GM12878 (cell line): Measurements from ENCODE around the gene EIF1. TPM values are rescaled to one million over a fixed set of nuclear protein-coding genes. Genes with fewer than 3 reads are reported as not detected.

ENCODE experiments used
- ATAC-seq: fragments of 200-7000 bp; cut with Tn5 transposase; 3 replicates; pipeline ENCODE4 v1.9.1; 2020; ENCODE audit warnings: mild to moderate bottlenecking, moderate library complexity
- BruUV-seq: library from RNA; stranded (reverse); fragments of 400-500 nt; replicated peaks from 2 replicates; lab custom pipeline; 2021; lab: Mats Ljungman, UMichigan
- CTCF ChIA-PET: fragments of 300-600 bp; sonication (Branson Sonifier 250); formaldehyde crosslinking; extraction: SDS; loops from one replicate; lab custom pipeline; 2021; ENCODE audit warnings: inconsistent platforms; lab: Yijun Ruan, JAX
- POLR2A ChIA-PET: fragments of 350-600 bp; formaldehyde crosslinking; extraction: SDS; loops from one replicate; lab custom pipeline; 2021; ENCODE audit warnings: inconsistent platforms; lab: Charles Lee
- RAD21 ChIA-PET: fragments of 300-600 bp; sonication (Branson Sonifier 250); formaldehyde crosslinking; loops from one replicate; lab custom pipeline; 2023; ENCODE audit warnings: antibody characterized with exemption; ENCODE audit not compliant: unreplicated experiment; lab: Charles Lee
- SMC1A ChIA-PET: fragments of 300-600 bp; sonication (Branson Sonifier 250); formaldehyde crosslinking; loops from one replicate; lab custom pipeline; 2023; ENCODE audit not compliant: unreplicated experiment, uncharacterized antibody; lab: Charles Lee
- DNase-seq: peaks from one replicate; pipeline ENCODE4 v3.0.0-alpha.2; 2011; ENCODE audit warnings: low read depth, low spot score
- FAIRE-seq: peaks from 3 replicates; lab custom pipeline; 2011; peaks lifted over from hg19 to GRCh38; lab: Jason Lieb, UNC
- H2AFZ ChIP-seq: 2 replicates; pipeline ENCODE4 v1.6.0; 2011; ENCODE audit warnings: low read depth, low read length, control low read depth; ENCODE audit not compliant: control insufficient read depth
- H3K27ac ChIP-seq: 2 replicates; pipeline ENCODE4 v1.5.1; 2011; ENCODE audit warnings: control low read depth; ENCODE audit not compliant: control insufficient read depth, insufficient read depth
- H3K27me3 ChIP-seq, 2 experiments: replicated peaks in 1 of 2; 2 replicates each; pipeline versions ENCODE4 v1.6.0 to v1.6.1; 2011; ENCODE audit warnings: low read length in 1 of 2; ENCODE audit not compliant: control insufficient read depth in 2 of 2, insufficient read depth in 2 of 2
- H3K36me3 ChIP-seq, 2 experiments: 2 replicates each; pipeline ENCODE4 v1.5.1; 2011; ENCODE audit warnings: low read length in 1 of 2; ENCODE audit not compliant: control insufficient read depth in 2 of 2, insufficient read depth in 2 of 2
- H3K4me1 ChIP-seq: 2 replicates; pipeline ENCODE4 v1.6.1; 2011; ENCODE audit warnings: mild to moderate bottlenecking, low read length, moderate library complexity, mixed read lengths; ENCODE audit not compliant: control insufficient read depth, insufficient read depth
- H3K4me2 ChIP-seq: 2 replicates; pipeline ENCODE4 v1.6.0; 2011; ENCODE audit warnings: control low read depth; ENCODE audit not compliant: control insufficient read depth, insufficient read depth
- H3K4me3 ChIP-seq: fragments of 200-600 bp; sonication (generic); 2 replicates; pipeline ENCODE4 v1.5.1; 2016
- H3K79me2 ChIP-seq: 2 replicates; pipeline ENCODE4 v1.6.0; 2011; ENCODE audit warnings: low read length; ENCODE audit not compliant: control insufficient read depth, insufficient read depth
- H3K9ac ChIP-seq: 2 replicates; pipeline ENCODE4 v1.8.0; 2011; ENCODE audit warnings: low read length, control low read depth, mixed read lengths; ENCODE audit not compliant: control insufficient read depth, insufficient read depth
- H3K9me3 ChIP-seq: replicated peaks from 3 replicates; pipeline ENCODE4 v1.5.1; 2011; ENCODE audit warnings: mild to moderate bottlenecking, low read length; ENCODE audit not compliant: control insufficient read depth, insufficient read depth
- H4K20me1 ChIP-seq: 2 replicates; pipeline ENCODE4 v1.6.0; 2011; ENCODE audit not compliant: control insufficient read depth, insufficient read depth
- POLR2A ChIP-seq: IDR thresholded peaks from 2 replicates; pipeline ENCODE4 v1.6.1; 2011; ENCODE audit warnings: low read depth, mild to moderate bottlenecking, low read length
- WGBS: methylation state at CpG from one replicate; pipeline ENCODE4 v1.1.6; 2016; ENCODE audit warnings: low lambda C conversion rate; ENCODE audit not compliant: insufficient replicate concordance, insufficient coverage; ENCODE audit errors: missing lambda C conversion rate; 5-methylcytosine and 5-hydroxymethylcytosine counted together
- in situ Hi-C: fragments of 300-500 bp; cut with MboI; formaldehyde crosslinking; loops from 9 replicates; pipeline ENCODE4 v1.14.3; 2018; ENCODE audit warnings: mixed read lengths
- intact Hi-C: fragments of 100-400 bp; cut with micrococcal nuclease; formaldehyde crosslinking; loops from one replicate; pipeline ENCODE4 v1.14.2; 2022; ENCODE audit not compliant: unreplicated experiment
- polyA plus RNA-seq, 11 experiments: library from polyadenylated mRNA; depleted of rRNA in 4 of 11; unstranded in 6 of 11; stranded (reverse) in 5 of 11; fragments of >200 nt; fragmentation: Nextera tagmentation in 4 of 11; fragmentation: Illumina TruSeq in 1 of 11; extraction: Ambion mirVana in 4 of 11; extraction: Trizol in 1 of 11; gene quantifications; 1 replicate in 1 of 11; 2 replicates in 10 of 11; pipeline versions ENCODE4 v1.2.1 to v1.2.3, GENCODE V29; 2011 to 2016; ENCODE audit warnings: inconsistent platforms in 2 of 11, missing spikeins in 2 of 11, low read depth in 1 of 11
- total RNA-seq, 4 experiments: library from RNA; depleted of rRNA in 3 of 4; stranded (reverse); fragments of >200 nt in 3 of 4; fragmentation: Illumina TruSeq in 1 of 4; extraction: Trizol in 1 of 4; gene quantifications; 2 replicates each; pipeline versions ENCODE4 v1.2.1 to v1.2.3, GENCODE V29; 2013 to 2021
- TF ChIP-seq, protein P1 (sequence below): IDR thresholded peaks from 2 replicates; pipeline ENCODE4 v1.6.1; 2012; ENCODE audit warnings: improper control_type of control experiment, low read depth, low read length; ENCODE audit not compliant: insufficient replicate concordance

EIF1 gene
- total and polyA plus RNA-seq, 10 of the 15 experiments (the other 5 are each of a cell fraction or from before 2014, with no cell fraction given): 39.4 to 815 (median 480) TPM

DNA sequence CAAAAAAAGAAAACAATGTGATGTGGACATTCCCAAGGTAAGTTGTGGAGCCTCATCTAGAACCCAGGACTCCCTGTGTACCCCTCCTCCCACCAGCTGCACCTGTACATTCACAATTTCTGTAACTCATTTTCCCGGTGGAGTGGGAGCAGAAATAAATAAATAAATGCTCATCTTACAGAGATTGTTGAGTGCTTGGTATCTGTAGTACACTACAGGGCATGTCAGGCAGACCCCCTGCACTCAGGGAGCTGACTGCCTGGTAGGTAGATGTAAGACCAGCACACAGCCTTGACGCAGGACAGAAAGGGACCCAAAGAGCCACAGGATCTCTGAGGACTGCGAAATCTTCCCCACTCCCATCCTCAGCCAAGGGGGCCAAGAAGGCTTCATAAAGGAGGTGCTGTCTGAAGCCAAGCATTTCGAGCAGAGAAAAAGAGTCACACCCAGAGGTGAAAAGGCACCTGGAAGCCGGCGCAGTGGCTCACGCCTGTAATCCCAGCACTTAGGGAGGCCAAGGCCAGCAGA, 6.5 kb downstream of the EIF1 start:
- H2AFZ ChIP-seq: no peak overlapping the region
- intact Hi-C loops: no loop called here
- in situ Hi-C loops: loop anchor here (25.0 kb wide), 2 partner anchors 1517 to 1667 kb away; partner anchors contain the start of gene TMEM106A
- BruUV-seq: no TSS peak
- ChIA-PET CTCF (interaction anchor here (0.6 to 10.4 kb wide), 14 partner anchors 8 to 145 kb away, joined by 3 to 265 read pairs (median 6); partner anchors contain the start of gene GAST), POLR2A (interaction anchor here (0.6 to 3.1 kb wide), 3 partner anchors 16 to 145 kb away, joined by 3 to 16 read pairs (median 3); no protein-coding TSS in a partner anchor), SMC1A (interaction anchor here (1.3 to 3.8 kb wide), 5 partner anchors 16 to 33 kb away, joined by 3 to 57 read pairs (median 9); no protein-coding TSS in a partner anchor), RAD21 (interaction anchor here (1.1 to 2.8 kb wide), 8 partner anchors 13 to 46 kb away, joined by 3 to 38 read pairs (median 7); no protein-coding TSS in a partner anchor)
- H3K9me3 ChIP-seq: no peaks in the 10 kb centered on the region
- H4K20me1 ChIP-seq: peaks cover 9% of the 10 kb centered on the region
- ATAC-seq (peak; percentile 6; the same call in 1 of the 3 replicates), DNase-seq (no peak), FAIRE-seq (no peak)
- H3K4me2 ChIP-seq: no peak overlapping the region
- no peak overlapping the region for H3K4me3 ChIP-seq
- no peak overlapping the region for H3K27ac ChIP-seq
- TF ChIP-seq, protein P1, sequence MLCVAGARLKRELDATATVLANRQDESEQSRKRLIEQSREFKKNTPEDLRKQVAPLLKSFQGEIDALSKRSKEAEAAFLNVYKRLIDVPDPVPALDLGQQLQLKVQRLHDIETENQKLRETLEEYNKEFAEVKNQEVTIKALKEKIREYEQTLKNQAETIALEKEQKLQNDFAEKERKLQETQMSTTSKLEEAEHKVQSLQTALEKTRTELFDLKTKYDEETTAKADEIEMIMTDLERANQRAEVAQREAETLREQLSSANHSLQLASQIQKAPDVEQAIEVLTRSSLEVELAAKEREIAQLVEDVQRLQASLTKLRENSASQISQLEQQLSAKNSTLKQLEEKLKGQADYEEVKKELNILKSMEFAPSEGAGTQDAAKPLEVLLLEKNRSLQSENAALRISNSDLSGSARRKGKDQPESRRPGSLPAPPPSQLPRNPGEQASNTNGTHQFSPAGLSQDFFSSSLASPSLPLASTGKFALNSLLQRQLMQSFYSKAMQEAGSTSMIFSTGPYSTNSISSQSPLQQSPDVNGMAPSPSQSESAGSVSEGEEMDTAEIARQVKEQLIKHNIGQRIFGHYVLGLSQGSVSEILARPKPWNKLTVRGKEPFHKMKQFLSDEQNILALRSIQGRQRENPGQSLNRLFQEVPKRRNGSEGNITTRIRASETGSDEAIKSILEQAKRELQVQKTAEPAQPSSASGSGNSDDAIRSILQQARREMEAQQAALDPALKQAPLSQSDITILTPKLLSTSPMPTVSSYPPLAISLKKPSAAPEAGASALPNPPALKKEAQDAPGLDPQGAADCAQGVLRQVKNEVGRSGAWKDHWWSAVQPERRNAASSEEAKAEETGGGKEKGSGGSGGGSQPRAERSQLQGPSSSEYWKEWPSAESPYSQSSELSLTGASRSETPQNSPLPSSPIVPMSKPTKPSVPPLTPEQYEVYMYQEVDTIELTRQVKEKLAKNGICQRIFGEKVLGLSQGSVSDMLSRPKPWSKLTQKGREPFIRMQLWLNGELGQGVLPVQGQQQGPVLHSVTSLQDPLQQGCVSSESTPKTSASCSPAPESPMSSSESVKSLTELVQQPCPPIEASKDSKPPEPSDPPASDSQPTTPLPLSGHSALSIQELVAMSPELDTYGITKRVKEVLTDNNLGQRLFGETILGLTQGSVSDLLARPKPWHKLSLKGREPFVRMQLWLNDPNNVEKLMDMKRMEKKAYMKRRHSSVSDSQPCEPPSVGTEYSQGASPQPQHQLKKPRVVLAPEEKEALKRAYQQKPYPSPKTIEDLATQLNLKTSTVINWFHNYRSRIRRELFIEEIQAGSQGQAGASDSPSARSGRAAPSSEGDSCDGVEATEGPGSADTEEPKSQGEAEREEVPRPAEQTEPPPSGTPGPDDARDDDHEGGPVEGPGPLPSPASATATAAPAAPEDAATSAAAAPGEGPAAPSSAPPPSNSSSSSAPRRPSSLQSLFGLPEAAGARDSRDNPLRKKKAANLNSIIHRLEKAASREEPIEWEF: no peak
- 0 out of 2 replicates have a peak, but pooled peaks have one; percentile 35 for TF ChIP-seq POLR2A
- peaks cover 18 to 29% of the 10 kb centered on the region in 2 experiments for H3K36me3 ChIP-seq
- H3K9ac ChIP-seq: no peak overlapping the region
- H3K27me3 ChIP-seq: no peaks in the 10 kb centered on the region
- WGBS: 86% methylated on average over 7 of the region's 7 CpGs
- H3K4me1 ChIP-seq: peaks cover 8% of the 10 kb centered on the region
- peaks cover 14% of the 10 kb centered on the region for H3K79me2 ChIP-seq
